ENCODE measurements around the gene PGRMC1.
"Not testable (repeated sequence)": the region's sequence is repeated elsewhere in the genome, so short reads cannot be mapped to it uniquely, and the experiment has no call there.

PGRMC1 gene

GRCh38 chrX:119206203-119206602 is 29.9 kb upstream of the PGRMC1 start:
- DNase-seq (ENCODE audit: insufficient read length, low spot score) (no peak), FAIRE-seq (no peak)
- TF ChIP-seq POLR2A (IDR thresholded peaks at IDR 0.05; ENCODE audit: low read depth, low read length) (no peak), POU2F2 (IDR thresholded peaks at IDR 0.05; ENCODE audit: low read depth, low read length) (no peak), SPI1 (IDR thresholded peaks at IDR 0.05; ENCODE audit: low read depth, low read length) (no peak), TAF1 (IDR thresholded peaks at IDR 0.05; ENCODE audit: low read depth, low read length) (no peak), PAX5 (IDR thresholded peaks at IDR 0.05; ENCODE audit: insufficient read depth, low read length, severe bottlenecking) (no peak), POLR2AphosphoS5 (IDR thresholded peaks at IDR 0.05; ENCODE audit: low read depth, low read length) (no peak)

GRCh38 chrX:119207483-119207882 is 28.6 kb upstream of the PGRMC1 start:
- DNase-seq (ENCODE audit: insufficient read length, low spot score); FAIRE-seq: not testable (repeated sequence)

GRCh38 chrX:119208401-119209057 is 27.6 kb upstream of the PGRMC1 start:
- TF ChIP-seq SPI1 (IDR thresholded peaks at IDR 0.05; ENCODE audit: low read depth, low read length) (no peak), PAX5 (IDR thresholded peaks at IDR 0.05; ENCODE audit: insufficient read depth, low read length, severe bottlenecking) (no peak), POLR2A (IDR thresholded peaks at IDR 0.05; ENCODE audit: low read depth, low read length) (no peak), POLR2AphosphoS5 (IDR thresholded peaks at IDR 0.05; ENCODE audit: low read depth, low read length) (no peak)
- FAIRE-seq = no peak
- DNase-seq (ENCODE audit: insufficient read length, low spot score) = no peak

GRCh38 chrX:119210931-119211648 is 25.0 kb upstream of the PGRMC1 start:
- not testable (repeated sequence) for DNase-seq (ENCODE audit: insufficient read length, low spot score); FAIRE-seq

GRCh38 chrX:119211649-119212014 is 24.5 kb upstream of the PGRMC1 start:
- FAIRE-seq = no peak
- TF ChIP-seq POLR2A (IDR thresholded peaks at IDR 0.05; ENCODE audit: low read depth, low read length) (no peak), POLR2AphosphoS5 (IDR thresholded peaks at IDR 0.05; ENCODE audit: low read depth, low read length) (no peak), POU2F2 (IDR thresholded peaks at IDR 0.05; ENCODE audit: low read depth, low read length) (no peak), TAF1 (IDR thresholded peaks at IDR 0.05; ENCODE audit: low read depth, low read length) (no peak), SPI1 (IDR thresholded peaks at IDR 0.05; ENCODE audit: low read depth, low read length) (no peak), PAX5 (IDR thresholded peaks at IDR 0.05; ENCODE audit: insufficient read depth, low read length, severe bottlenecking) (no peak)
- no peak for DNase-seq (ENCODE audit: insufficient read length, low spot score)

- FAIRE-seq (no peak), DNase-seq (ENCODE audit: insufficient read length, low spot score) (no peak)
- TF ChIP-seq POLR2AphosphoS5 (IDR thresholded peaks at IDR 0.05; ENCODE audit: low read depth, low read length) (no peak), SPI1 (IDR thresholded peaks at IDR 0.05; ENCODE audit: low read depth, low read length) (no peak), TAF1 (IDR thresholded peaks at IDR 0.05; ENCODE audit: low read depth, low read length) (no peak), PAX5 (IDR thresholded peaks at IDR 0.05; ENCODE audit: insufficient read depth, low read length, severe bottlenecking) (no peak), POLR2A (IDR thresholded peaks at IDR 0.05; ENCODE audit: low read depth, low read length) (no peak), POU2F2 (IDR thresholded peaks at IDR 0.05; ENCODE audit: low read depth, low read length) (no peak)
These were observed 17.9 kb upstream of the PGRMC1 start for GRCh38 chrX:119218198-119218597.

GRCh38 chrX:119222932-119223331 is 13.2 kb upstream of the PGRMC1 start:
- FAIRE-seq = no peak
- TF ChIP-seq POLR2A (IDR thresholded peaks at IDR 0.05; ENCODE audit: low read depth, low read length) = no peak
- TF ChIP-seq POU2F2 (IDR thresholded peaks at IDR 0.05; ENCODE audit: low read depth, low read length) = no peak
- TF ChIP-seq POLR2AphosphoS5 (IDR thresholded peaks at IDR 0.05; ENCODE audit: low read depth, low read length) = no peak
- no peak for TF ChIP-seq PAX5 (IDR thresholded peaks at IDR 0.05; ENCODE audit: insufficient read depth, low read length, severe bottlenecking)
- TF ChIP-seq TAF1 (IDR thresholded peaks at IDR 0.05; ENCODE audit: low read depth, low read length) = no peak
- TF ChIP-seq SPI1 (IDR thresholded peaks at IDR 0.05; ENCODE audit: low read depth, low read length) = no peak
- no peak for DNase-seq (ENCODE audit: insufficient read length, low spot score)

GRCh38 chrX:119223783-119224182 is 12.3 kb upstream of the PGRMC1 start:
- TF ChIP-seq POLR2A (IDR thresholded peaks at IDR 0.05; ENCODE audit: low read depth, low read length) (no peak), POLR2AphosphoS5 (IDR thresholded peaks at IDR 0.05; ENCODE audit: low read depth, low read length) (no peak), TAF1 (IDR thresholded peaks at IDR 0.05; ENCODE audit: low read depth, low read length) (no peak), SPI1 (IDR thresholded peaks at IDR 0.05; ENCODE audit: low read depth, low read length) (no peak), PAX5 (IDR thresholded peaks at IDR 0.05; ENCODE audit: insufficient read depth, low read length, severe bottlenecking) (no peak), POU2F2 (IDR thresholded peaks at IDR 0.05; ENCODE audit: low read depth, low read length) (no peak)
- FAIRE-seq = no peak
- no peak for DNase-seq (ENCODE audit: insufficient read length, low spot score)

GRCh38 chrX:119226446-119226845 is 9.6 kb upstream of the PGRMC1 start:
- DNase-seq (ENCODE audit: insufficient read length, low spot score) (no peak), FAIRE-seq (no peak)
- TF ChIP-seq SPI1 (IDR thresholded peaks at IDR 0.05; ENCODE audit: low read depth, low read length) = no peak
- no peak for TF ChIP-seq POLR2A (IDR thresholded peaks at IDR 0.05; ENCODE audit: low read depth, low read length)
- no peak for TF ChIP-seq TAF1 (IDR thresholded peaks at IDR 0.05; ENCODE audit: low read depth, low read length)
- no peak for TF ChIP-seq PAX5 (IDR thresholded peaks at IDR 0.05; ENCODE audit: insufficient read depth, low read length, severe bottlenecking)
- no peak for TF ChIP-seq POLR2AphosphoS5 (IDR thresholded peaks at IDR 0.05; ENCODE audit: low read depth, low read length)
- no peak for TF ChIP-seq POU2F2 (IDR thresholded peaks at IDR 0.05; ENCODE audit: low read depth, low read length)

GRCh38 chrX:119228512-119229252 is 7.4 kb upstream of the PGRMC1 start:
- TF ChIP-seq PAX5 (IDR thresholded peaks at IDR 0.05; ENCODE audit: insufficient read depth, low read length, severe bottlenecking) (no peak), TAF1 (IDR thresholded peaks at IDR 0.05; ENCODE audit: low read depth, low read length) (no peak), POU2F2 (IDR thresholded peaks at IDR 0.05; ENCODE audit: low read depth, low read length) (no peak), POLR2A (IDR thresholded peaks at IDR 0.05; ENCODE audit: low read depth, low read length) (no peak), POLR2AphosphoS5 (IDR thresholded peaks at IDR 0.05; ENCODE audit: low read depth, low read length) (no peak), SPI1 (IDR thresholded peaks at IDR 0.05; ENCODE audit: low read depth, low read length) (no peak)
- FAIRE-seq (no peak), DNase-seq (ENCODE audit: insufficient read length, low spot score) (no peak)

Data from GM12891 (cell line).